Measurements from ENCODE around the gene ZNF397. TPM values are rescaled to one million over a fixed set of nuclear protein-coding genes. Genes with fewer than 3 reads are reported as not detected.

Gene ZNF397
- total RNA-seq, 1 donor from 2014 or later: 37.7 TPM

DNA sequence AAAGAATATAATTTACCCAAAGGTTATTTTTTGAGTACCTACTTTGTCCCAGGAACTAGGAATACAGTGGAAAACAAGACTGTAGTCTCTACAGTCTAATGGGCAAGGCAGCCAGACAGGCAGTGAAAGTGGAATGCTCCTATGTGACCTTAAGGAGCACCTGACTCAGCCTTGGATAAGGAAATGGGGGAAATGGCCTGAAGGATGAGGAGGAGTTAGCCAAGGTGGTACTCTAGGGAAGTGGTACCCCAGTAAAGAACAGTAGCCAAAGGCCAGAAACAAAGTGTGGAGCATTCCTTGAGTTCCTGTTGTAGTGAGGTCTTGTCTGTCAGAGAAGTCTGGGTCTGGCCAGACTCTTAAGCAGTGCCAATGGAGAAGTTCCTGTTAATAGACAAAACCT is 6.0 kb downstream of the ZNF397 start:
- DNase-seq: no peak

DNA sequence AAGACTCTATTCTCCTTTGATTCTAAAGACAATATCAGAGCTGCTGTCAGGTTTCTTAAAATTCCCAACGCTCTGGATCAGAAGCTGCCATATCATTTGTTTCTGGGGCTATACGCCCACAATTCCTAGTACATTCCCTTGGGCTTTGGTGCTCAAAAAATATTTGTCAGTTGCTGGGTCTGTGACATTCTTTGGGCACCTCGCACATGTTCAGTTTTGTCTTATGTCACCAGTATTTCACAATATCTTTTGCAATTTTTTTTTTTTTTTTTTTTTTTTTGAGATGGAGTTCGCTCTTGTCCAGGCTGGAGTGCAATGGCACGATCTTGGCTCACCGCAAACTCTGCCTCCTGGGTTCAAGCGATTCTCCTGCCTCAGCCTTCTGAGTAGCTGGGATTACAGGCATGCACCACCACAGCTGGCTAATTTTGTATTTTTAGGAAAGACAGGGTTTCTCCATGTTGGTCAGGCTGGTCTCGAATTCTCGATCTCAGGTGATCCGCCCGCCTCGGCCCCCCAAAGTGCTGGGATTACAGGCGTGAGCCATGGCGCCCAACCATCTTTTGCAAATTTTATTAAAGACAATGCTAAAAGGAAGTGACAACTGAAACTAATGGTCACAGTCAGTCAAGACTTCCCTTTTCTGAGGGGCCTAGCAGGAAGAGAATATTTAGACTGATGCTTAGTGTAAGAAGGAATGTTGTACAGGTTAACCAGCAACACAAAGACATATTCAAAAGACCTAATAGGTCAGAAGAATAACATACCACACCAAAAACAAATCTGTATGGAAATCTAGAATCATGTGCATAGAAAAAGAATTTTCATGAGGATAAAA is 6.8 kb downstream of the ZNF397 start:
- DNase-seq: no peak

DNA sequence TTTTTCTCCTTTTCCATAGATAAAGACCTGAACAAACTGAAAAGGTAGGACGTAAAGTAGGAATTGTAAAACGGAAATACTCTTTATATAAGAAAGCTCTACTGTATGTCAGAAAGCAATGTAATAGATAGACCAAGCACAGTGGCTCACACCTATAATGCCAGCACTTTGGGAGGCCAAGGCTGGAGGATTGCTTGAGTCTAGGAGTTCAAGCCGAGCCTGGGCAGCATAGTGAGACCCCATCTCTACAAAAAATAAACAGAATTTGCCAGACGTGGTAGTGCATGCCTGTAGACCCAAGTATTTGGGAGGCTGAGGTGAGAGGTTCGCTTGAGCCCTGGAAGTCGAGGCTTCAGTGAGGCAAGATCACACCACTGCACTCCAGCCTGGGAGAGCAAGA is 7.6 kb downstream of the ZNF397 start:
- no peak for DNase-seq

- no peak for DNase-seq
Observed at GRCh38 chr18:35252466-35252865, 11.6 kb downstream of the ZNF397 start.

DNA sequence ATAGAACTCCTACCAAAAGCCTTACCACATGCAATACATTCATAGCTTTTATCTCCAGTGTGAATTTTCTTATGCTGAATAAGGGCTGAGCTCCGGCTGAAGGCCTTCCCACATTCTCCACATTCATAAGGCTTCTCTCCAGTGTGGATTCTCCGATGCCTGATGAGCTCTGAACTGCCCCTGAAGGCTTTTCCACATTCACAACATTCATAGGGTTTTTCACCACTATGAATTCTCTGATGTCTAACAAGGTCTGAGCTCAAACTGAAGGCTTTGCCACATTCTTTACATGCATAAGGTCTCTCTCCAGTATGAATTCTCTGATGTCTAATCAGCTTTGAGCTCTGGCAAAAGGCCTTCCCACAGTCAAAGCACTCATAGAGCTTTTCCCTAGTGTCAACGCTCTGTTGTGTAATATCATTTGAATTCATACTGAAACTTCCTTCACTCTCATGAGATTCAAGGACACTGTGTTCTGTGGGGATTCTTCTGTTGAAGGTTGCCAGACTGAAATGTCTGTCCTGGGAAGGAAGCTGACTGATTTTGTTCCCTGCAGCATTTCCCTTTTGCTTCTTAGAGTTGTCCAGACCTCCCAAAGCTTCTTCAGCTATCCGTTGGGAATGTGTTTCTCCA is 12.9 kb downstream of the ZNF397 start:
- no peak for DNase-seq

- DNase-seq: no peak
Observed at GRCh38 chr18:35256947-35257346, 16.1 kb downstream of the ZNF397 start.

- DNase-seq: no peak
Observed at GRCh38 chr18:35264409-35264808, 23.6 kb downstream of the ZNF397 start.

DNA sequence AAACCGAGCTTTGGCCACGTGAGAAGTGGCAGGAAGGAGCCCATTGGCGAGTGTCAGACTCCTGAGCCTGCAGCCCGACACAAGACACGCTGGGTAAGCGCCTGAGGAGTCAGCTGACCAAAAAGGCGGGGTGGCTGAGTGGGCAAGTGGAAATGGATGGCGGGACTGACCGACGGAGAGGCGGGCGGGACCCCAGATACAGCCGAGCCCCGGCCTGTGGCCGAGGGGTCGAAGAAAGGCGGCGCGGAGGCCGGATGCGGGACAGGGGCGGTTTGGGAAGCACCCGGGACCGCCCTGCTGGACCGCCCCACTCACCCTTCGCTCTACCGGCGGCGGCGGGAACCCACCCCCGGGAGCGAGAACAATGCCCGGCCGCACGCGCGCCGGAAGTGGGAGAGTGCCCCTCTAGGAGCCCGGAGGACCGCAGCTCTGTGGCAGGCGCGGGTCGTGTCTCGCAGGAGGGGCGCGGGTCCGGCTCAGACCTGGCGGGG is 26.4 kb downstream of the ZNF397 start:
- DNase-seq: peak; percentile 94

DNA sequence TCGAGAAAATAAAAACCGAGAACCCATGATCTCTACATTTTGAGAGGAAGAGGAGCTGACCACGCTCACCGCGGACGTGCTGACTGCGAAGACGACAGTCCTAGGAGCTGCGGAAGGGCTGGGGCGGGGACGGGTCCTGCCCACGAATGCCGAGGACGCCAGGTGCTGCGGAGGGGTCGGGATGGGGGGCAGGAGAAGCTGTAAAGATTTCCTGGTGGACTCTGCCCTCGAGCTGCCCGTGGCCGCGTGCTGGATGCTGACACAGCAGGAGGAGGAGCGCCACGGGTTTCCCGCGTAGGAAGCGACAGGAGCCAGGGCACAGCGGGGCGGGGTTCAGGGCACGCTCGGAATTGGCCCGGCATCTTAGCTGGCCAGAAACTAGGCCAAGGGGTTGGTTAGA is 27.0 kb downstream of the ZNF397 start:
- no peak for DNase-seq

DNA sequence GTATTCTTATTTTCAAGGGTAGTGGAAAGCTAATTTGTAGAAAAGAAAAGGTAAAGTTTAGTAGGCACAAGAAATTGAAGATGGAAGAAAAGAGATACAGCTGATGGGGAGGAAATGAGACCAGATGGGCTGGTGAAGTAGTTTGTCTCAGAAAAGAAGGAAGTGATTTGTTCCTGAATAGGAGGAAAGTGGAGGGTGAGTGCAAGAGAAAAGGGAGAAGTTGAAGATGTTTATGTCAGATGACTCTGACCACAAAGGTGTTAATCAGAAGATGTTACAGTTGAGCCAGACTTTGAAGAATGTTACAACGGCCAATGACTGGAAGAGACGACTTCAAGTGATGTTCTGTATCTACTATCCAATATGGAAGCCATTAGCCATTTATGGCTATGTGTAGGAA is 28.0 kb downstream of the ZNF397 start:
- DNase-seq: no peak

DNA sequence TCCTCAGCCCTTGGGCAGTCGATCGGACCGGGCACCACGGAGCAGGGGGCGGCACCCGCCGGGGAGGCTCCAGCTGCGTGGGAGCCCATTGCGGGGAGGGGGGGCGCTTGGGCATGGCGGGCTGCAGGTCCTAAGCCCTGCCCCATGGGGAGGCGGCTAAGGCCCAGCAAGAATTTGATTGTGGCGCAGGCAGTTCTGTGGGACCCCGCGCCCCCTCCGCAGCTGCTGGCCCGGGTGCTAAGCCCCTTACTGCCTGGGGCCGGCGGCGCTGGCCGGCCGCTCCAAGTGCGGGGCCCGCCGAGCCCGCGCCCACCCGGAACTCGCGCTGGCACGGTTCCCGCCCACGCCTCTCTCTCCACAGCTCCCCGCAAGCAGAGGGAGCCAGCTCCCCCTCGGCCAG is 30.8 kb downstream of the ZNF397 start:
- no peak for DNase-seq

- DNase-seq: no peak
Observed at GRCh38 chr18:35276267-35276666, 35.4 kb downstream of the ZNF397 start.

DNA sequence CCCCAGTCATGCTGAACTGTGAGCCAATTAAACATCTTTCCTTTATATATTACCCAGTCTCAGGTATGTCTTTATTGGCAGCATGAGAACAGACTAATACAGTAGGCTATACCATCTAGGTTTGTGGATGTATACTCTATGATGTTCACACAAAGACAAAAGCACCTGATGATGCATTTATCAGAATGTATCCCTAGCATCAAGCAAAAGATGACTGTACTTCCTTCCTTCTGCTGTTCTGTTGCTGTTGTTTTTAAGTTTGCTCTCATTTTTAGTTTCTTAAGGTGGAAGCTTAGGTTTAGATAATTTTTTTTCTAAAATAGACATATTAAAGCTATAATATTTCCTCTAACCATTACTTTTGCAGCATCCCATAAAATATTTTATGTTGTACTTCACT is 36.8 kb downstream of the ZNF397 start:
- no peak for DNase-seq

- DNase-seq: no peak
Observed at GRCh38 chr18:35278085-35278484, 37.3 kb downstream of the ZNF397 start.

DNA sequence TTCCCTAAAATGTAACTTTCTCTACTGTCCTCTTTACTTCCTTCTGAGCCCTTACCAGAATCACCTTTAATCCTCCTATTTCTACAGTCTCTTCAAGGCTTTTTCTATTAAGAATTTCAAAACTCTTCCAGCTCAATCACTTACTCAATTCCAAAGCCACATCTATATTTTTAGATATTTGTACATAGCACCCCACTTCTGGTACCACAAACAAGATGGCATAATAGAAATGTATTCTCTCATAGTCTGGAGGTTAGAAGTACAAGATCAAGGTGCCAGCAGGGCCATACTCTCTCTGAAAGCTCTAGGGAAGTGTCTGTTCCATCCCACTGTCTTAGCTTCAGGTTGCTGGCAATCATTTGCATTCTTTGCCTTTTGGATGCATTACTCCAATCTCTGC is 38.1 kb downstream of the ZNF397 start:
- DNase-seq: no peak

GRCh38 chr18:35282353-35282752 is 41.5 kb downstream of the ZNF397 start:
- no peak for DNase-seq

DNA sequence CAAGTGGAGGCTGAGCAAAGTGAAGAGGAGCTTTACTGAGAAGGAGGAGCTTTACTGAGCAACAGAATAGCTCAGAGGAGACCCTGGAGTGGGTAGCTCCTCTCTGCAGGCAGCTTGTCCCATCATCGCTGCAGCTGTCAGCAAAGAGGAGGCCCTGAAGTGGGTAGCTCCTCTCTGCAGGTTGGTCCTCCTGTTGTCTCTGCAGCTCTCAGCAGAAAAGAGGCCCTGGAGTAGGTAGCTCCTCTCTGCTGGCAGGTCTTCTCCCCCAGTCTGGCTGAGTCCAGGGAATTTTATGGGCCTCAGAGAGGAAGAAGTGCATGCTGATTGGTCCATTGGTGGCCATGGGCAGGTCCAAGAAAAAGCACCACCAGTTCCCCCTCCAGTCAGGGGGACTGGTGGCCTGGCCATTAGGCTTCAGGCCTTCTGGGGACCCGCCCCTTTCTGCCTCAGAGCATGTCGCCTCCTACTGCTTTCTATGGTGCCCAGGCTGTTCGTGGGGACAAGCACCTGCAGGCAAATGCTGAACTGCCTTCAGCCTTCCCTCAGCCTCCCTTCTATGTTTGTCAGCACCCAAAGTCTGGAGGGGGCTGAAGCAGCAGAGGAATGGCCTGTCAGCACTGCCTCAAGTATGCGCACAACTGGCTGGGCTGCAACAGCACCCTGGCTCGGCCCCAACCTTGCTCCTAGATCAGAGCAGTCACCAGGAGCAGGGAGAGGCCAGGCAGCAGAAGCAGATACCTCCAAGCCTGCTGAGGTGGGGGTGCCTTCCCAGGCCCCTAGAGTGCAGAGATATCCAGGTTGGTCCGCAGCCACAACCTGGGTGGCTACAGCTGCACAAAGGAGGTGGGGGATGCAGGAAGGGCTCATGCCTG is 43.3 kb downstream of the ZNF397 start:
- DNase-seq: no peak

DNA sequence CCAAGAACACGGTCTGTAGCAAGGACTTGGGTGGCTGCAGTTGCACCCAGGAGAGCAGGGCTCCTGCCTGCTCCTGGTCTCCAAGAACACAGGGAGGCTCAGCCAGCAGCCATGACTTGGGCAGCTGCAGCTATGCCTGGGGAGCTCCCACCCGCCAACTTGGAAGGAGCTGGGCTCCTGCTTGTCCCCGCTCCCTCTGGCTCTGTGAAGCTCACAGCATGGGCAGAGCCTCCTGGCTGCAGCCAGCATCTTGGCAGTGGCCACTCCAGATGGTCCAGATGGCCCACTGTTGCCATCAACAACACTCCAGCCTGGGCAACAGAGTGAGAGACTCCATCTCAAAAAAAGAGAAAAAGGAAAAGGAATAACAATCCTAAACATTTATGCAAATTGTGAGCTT is 44.0 kb downstream of the ZNF397 start:
- DNase-seq: no peak

DNA sequence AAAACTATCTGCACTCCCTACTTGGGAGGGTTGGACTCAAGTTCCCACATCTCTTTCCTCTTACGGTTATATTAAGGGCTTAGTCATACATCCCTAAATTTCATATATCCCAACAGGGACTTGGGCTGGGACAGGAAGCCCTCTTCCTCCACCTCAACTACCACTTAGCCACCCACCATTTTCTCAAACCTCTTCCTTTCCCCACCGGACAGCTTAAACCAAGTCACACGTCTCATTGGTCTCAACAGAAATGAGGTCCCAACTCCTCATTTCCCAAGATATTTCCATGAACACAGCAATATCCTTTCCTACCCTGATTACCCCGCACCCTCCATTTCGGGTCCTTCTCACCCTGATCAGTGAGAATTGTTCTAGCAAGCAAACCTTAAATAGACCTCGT is 48.5 kb downstream of the ZNF397 start:
- DNase-seq: no peak

DNA sequence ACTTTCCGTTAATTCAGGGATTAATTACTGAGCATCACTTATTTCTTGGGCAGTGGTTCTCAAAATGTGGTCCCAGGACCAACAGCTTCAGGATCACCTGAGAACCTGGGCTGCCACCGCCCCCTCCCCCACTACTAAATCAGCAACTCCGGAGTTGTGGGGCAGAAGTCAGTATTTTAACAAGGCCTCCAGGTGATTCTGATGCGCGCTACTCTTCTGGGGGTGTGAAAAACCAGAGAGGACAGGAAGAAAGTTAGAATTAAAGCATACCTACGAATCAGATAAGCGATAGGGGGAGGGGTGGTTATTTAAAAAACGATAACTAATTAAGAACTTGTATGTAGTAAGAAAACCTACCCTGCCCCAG is 48.9 kb downstream of the ZNF397 start:
- DNase-seq: no peak

- DNase-seq: peak; percentile 99
Observed at GRCh38 chr18:35290094-35290735, 49.4 kb downstream of the ZNF397 start, which contains the start of gene ZSCAN30. ZSCAN30 (minus strand) TSS chr18:35290229; CDS start chr18:35264352, 25,877 bp downstream.

- no peak for DNase-seq
Observed at GRCh38 chr18:35291166-35291565, 50.3 kb downstream of the ZNF397 start.
